GM19238 (cell line): ENCODE measurements around the gene PMF1.
"Not testable (repeated sequence)": the region's sequence is repeated elsewhere in the genome, so short reads cannot be mapped to it uniquely, and the experiment has no call there.

Experiments
- DNase-seq: peaks from one replicate; pipeline ENCODE4 v3.0.0; 2011; ENCODE audit warnings: low spot score; ENCODE audit not compliant: insufficient read length

Gene PMF1

DNA sequence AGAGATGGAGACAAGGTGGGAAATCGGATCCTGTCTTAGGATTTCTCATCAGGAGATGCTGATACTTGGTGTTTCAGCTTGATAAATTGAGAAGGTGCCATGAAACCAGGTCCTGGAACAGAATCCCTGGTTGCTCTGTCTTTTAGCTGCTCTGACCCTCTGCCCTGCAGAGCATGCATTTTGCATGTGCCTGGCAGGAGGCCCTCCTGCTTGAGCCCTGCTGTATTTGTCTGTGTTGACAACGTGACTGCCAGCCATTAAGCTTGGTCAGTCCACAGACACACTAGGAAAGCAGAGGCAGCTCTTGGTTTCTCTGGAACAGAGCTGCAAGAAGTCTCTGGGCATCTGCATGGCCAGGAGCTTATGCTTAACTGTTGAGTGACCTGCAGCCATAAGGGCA is 16.4 kb upstream of the PMF1 start:
- DNase-seq = no peak

DNA sequence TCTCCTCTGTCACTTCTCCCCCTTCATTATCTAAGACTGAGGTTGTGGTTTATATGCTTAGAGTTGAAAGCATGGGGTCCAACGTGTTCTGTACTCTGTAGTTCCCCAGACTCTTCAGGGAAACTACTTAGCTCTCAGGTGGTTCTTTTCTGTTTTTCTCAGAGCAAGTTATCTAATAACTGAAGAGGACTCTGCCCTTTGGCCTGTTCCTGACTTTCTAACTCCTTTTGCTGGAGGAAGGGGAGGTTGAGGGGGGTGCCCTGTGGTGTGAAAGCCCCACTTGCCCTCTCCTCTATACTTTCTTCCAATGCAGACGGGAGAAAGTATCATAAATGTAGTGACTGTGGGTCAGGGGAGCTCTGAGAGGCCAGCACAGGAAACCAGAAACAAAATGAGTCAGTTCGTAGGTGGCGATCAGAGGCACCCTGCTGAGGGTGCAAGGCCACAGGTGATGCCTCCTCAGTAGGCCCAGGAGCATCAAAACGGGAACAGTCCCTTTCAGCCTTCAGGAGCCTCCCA is 13.9 kb upstream of the PMF1 start:
- no peak for DNase-seq

DNA sequence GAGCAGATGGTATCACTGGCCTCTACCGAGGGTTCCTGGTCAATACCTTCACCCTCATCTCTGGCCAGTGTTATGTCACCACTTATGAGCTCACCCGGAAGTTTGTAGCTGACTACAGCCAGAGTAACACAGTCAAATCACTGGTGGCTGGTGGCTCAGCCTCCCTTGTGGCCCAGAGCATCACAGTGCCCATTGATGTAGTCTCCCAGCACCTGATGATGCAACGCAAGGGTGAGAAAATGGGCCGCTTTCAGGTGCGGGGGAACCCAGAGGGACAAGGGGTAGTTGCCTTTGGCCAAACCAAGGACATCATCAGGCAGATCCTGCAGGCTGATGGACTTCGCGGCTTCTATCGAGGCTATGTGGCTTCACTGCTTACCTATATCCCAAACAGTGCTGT is 12.8 kb upstream of the PMF1 start:
- DNase-seq = no peak

DNA sequence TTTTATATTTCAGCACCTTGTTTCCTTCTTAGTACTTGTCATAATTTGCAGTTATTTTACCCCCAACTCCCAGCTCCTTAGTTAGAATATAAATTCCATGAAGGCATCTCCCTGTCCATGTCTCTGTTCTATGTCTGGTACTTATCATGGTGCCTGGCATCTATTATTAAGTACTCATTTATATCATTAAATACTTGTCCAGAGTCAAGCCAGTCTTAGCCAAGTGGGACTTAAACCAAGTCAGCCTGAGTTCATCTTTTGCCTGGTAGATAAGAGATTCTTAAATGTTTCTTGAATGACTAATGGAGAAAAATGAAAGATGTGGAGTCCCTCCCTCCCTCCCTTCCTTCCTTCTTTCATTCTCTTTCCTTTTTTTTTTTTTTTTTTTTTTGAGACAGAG is 9.5 kb upstream of the PMF1 start:
- DNase-seq = no peak

DNA sequence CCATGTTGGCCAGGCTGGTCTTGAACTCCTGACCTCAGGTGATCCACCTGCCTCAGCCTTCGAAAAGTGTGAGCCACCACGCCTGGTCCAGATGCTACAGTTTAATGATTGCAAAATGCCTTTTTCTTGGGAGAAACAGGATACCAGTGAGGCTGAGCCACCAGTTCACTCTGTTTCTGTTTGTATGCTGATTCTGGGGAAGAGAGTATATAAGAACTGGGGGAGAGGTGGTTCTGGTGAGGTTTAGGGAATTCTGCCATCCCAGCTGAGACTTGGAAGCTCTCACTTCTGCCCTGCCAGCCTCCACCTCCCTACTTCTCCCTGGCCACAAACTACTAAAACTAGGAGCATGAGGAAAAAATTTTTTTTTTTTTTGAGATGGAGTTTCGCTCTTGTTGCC is 8.1 kb upstream of the PMF1 start:
- DNase-seq = no peak

DNA sequence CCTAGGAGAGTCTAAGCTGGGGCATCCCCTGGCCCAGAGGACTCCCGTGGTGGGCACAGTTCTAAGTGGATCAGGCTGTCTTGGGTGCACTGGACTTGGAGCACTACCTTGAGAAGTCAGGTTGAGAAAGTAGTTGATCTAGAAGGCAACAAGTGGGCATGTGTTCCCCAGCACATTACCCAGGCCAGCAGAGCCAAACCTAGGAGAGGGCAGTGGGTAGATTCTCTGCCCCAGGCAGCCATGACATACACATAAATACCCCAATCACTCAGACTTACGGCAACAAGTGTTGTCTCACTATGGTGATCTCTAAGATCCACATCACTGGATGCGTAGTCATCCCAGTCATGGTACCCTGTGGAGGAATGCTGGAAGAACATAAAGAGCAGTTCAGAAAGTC is 1.6 kb upstream of the PMF1 start:
- DNase-seq = no peak

DNA sequence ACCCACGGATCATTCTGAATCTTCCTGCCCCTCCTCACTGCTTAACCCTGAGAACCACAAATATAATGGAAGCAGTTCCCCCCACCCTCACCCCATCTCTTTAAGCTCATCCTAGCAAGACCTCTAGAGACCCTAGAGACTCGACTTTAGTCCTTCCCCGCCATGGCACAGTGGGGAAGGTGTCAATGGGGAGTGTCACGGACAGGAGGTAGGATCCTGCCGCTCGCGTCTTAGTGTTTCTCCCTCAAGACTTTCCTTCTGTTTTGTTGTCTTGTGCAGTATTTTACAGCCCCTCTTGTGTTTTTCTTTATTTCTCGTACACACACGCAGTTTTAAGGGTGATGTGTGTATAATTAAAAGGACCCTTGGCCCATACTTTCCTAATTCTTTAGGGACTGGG is 677 bp upstream of the PMF1 start:
- DNase-seq = no peak

DNA sequence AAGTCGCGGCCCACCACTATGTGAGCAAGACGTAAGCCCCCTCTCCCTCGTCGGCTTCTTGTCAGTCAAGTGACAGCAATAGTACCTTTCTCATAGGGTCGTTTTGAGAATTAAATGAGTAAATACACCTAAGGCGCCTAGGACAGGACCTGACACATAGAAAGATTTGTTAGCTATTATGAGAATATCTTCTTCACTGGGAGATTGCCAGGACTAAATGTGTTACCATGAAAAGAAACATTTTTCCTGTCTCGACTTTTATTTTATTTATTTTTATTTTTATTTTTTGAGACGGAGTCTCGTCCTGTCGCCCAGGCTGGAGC is 798 bp downstream of the PMF1 start:
- no peak for DNase-seq

DNA sequence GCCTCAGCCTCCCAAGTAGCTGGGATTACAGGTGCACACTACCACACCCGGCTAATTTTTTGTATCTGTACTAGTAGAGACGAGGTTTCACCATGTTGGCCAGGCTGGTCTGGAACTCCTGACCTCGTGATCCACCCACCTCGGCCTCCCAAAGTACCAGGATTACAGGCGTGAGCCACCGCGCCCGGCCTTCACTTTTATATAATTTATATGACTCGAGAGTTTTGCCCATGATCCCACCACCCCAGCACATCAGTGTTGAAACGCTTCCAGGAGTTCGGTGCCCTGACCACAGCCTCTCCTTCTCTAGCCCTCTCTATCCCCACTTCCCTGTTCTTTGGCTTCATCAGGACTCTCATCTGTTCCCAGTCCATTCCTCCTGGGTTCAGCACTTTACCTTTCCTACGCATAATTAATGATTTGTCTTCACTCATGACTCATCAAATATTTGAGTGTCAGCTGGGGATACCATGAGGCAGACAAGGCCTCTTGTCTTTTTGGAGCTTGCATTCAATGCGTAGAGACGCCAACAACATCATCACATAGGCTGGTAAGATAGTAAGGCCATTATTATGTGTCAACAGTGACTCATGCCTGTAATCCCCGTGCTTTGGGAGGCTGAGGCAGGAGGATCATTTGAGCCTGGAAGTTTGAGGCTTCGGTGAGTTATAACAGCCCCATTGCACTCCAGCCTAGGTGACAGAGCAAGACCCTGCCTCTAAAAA is 1.4 kb downstream of the PMF1 start:
- DNase-seq = no peak

DNA sequence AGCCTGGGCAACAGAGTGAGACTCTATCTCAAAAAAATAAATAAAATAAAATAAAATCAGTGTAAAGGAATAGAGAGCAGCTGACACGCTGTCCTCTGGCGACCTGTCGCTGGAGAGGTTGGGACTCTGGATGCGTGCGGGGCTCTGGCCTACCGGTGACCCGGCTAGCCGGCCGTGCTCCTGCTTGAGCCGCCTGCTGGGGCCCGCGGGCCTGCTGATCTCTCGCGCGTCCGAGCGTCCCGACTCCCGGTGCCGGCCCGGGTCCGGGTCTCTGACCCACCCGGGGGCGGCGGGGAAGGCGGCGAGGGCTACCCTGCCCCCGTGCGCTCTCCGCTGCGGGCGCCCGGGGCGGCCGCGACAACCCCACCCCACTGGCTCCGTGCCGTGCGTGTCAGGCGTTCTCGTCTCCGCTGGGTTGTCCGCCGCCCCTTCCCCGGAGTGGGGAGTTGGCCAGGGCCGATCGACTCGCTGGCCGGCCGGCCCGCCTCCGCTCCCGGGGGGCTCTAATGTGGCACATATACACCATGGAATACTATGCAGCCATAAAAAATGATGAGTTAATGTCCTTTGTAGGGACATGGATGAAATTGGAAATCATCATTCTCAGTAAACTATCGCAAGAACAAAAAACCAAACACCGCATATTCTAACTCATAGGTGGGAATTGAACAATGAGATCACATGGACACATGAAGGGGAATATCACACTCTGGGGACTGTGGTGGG is 3.7 kb downstream of the PMF1 start:
- not testable (repeated sequence) for DNase-seq

DNA sequence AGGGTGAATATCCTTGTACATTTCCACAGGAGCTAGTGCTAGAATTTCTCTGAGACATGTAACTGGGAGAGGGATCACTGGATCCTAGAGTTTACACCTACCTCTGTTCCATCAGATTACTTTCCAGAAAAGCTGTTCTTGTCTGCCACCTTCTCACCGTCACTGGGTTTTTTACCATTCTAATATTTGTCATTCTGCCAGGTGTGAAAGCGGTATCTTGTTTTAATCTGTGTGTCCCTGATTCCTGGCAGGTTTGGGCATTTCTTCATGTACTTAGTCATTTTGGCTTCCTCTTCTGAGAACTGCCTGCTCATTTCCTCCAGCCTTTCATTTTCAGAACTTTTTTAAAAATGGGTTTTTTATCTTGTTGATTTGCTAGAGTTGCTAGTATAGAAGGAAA is 5.1 kb downstream of the PMF1 start:
- peak; percentile 41 for DNase-seq

DNA sequence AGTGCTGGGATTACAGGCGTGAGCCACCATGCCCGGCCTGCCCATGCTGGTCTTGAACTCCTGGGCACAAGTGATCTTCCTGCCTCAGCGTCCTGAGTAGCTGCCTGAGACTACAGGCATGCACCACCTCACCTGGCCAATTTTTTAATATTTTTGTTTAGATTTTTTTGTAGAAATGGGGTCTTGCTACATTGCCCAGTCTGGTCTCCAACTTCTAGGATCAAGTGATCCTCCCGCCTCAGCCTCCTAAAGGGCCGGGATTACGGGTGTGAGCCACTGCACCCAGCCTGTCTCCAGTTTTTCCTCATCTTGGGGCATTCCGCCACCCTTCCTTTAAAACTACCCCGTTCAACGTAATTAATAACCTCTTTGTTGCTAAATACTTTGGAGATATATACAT is 7.4 kb downstream of the PMF1 start:
- no peak for DNase-seq

DNA sequence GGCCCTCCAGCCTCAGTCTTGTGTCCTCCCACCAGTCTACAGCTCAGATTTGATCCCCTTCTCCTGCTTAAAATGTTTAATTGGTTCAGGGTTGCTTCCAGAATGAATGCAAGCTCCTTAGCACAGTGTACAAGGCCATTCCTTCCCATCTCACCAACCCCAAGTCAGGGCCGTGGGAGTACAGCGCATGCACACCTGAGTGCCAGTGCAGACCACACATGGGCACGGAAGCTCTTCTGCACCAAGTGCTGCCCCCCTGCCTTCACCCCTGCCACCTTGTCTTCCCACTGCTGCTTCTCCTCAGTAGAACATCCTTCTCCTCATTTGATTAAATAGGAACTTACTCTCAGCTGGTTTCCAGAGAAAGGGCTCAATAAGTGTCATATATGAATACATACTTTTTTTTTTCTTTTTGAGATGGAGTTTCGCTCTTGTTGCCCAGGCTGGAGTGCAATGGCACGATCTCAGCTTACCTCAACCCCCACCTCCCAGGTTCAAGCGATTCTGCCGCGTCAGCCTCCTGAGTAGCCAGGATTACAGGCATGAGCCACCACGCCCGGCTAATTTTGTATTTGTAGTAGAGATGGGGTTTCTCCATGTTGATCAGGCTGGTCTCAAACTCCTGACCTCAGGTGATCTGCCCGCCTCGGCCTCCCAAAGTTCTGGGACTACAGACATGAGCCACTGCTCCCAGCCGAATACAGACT is 9.3 kb downstream of the PMF1 start:
- no peak for DNase-seq

DNA sequence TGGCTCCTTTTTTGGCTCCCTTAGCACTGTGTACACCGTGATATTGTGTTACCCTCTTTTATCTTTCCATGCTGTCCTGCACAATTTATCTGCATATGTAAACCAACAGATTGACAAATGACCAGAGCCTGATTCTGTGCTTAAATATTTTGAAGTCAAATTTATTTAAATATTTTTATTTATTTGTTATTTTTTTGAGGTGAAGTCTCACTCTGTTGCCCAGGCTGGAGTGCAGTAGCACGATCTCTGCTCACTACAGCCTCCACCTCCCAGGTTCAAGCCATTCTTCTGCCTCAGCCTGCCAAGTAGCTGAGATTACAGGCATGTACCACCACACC is 12.8 kb downstream of the PMF1 start:
- no peak for DNase-seq

DNA sequence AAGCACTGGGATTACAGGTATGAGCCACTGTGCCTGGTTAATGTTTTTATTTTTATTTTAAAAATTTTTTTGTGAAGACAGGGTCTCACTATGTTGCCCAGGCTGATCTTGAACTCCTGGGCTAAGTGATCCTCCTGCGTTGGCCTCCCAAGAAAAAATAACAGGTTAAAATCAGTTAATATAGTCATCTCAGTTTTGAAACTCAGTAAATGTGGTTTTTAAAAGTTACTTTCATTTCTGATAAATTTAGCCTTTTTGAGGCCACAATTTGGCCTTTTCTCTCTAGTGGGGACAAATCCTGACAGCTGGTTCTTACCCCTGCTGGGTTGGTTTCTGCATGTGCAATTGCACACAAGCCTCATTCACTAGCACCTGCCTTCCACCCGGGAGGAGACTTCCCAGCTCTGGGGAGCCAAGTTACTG is 13.3 kb downstream of the PMF1 start:
- peak; percentile 73 for DNase-seq

DNA sequence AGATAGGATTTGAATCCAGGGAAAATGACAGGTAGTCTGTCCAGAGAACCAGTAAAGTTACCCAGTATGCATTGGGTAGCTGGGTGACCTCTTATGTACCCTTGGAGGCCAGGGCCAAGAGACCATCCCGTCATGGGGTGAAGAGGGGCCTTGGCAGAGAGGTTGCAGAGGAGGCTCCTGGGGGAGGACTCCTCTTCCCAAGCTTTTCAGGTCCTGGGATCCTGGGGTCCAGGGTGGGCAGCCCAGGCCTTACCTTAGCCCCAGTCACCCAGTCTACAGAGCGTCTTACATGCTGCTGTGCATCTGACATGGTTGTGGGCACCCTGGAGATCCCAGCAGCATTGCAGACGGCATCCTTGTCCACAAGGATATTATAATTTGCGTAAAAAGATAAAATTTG is 14.0 kb downstream of the PMF1 start:
- no peak for DNase-seq

DNA sequence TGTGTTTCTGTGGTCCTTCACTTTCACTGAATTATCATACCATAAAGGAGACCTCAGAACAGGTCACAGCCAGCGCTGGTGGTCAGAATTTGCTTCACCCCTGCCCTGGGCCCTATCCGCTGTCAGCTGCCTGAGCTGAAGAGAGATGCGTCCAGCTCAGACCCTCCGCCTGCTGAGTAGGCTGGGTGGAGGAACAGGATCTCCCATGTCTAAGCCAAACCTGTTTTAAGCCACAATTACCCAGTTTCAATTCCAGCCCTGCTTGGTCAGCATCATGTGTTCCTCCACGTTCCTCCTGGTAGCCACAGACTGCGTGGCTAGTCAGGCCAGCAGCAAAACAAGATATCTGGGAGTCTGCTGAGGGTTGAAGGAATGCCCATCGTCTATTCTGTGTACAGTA is 15.7 kb downstream of the PMF1 start:
- no peak for DNase-seq

DNA sequence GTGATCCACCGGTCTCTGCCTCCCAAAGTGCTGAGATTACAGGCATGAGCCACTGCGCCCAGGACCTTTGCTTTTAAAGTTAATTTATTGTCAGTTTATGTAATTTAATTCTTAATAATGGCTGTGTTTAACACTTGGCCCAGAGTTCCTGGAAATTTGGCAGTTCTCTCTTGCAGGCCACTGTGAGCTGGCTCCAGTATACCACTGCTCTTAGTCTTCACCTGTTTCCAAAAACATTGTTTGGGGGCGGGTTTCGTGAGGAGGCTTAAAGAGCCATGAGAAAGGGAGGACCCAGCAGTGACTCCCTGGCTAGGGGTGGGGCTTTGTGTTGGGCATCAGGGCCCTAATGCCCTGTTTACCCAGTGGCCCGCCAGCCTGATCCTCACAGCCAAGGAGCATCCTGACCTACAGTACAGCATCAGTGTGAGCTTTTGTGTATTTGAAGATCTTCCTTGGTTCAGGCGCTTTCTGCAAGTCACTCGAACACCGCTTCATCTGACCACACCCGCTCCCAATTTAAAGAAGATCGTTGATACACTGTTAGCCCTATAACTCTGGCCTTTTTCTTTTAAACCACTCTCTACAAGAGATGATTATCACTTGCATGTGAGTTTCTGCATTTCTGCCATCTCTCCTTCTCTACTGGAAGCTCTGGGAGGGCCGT is 17.1 kb downstream of the PMF1 start:
- DNase-seq = no peak

DNA sequence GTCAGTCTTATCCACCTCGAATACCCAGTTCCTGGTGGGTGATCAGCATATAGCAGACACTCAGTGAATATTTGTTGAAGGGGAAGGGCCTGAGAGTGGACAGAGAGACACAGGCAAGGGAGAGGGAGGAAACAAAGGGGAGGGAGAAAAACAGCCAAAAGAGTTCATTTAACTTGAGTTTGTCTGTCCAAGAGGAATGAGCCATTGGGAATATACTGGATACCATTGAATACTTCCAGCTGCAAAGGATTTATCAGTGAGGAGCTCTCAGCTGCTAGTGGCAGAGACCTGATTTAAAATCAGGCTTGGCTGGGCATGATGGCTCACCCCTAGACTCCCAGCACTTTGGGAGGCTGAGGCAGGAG is 17.6 kb downstream of the PMF1 start:
- DNase-seq = no peak

DNA sequence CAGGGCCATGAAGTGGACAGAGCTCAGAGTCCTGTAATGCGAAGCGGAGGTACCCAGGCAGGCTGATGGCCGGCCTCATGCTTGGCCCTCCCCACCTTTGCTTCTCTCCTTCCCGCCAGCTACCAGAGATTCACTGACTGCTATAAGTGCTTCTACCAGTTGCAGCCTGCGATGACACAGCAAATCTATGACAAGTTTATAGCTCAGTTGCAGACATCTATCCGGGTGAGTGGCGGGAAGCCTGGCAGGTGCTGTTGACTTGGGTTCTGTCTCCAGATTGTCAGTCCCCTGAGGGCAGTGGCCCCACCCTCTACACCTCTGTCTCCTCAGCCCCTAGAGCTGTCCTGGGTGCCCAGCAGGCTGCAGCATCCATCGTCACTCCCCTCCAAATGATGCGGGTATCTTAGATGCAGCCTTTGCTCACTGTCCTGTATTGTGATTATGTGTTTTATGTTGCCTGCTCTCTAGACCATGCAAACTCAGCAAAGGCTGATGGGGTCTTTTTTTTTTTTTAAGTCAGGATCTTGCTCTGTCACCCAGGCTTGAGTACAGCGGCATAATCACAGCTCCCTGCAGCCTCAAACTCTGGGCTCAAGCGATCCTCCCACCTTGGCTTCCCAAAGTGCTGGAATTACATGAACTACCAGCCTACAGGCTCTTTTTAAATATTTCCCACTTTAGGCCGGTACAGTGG is 19.5 kb downstream of the PMF1 start:
- no peak for DNase-seq

DNA sequence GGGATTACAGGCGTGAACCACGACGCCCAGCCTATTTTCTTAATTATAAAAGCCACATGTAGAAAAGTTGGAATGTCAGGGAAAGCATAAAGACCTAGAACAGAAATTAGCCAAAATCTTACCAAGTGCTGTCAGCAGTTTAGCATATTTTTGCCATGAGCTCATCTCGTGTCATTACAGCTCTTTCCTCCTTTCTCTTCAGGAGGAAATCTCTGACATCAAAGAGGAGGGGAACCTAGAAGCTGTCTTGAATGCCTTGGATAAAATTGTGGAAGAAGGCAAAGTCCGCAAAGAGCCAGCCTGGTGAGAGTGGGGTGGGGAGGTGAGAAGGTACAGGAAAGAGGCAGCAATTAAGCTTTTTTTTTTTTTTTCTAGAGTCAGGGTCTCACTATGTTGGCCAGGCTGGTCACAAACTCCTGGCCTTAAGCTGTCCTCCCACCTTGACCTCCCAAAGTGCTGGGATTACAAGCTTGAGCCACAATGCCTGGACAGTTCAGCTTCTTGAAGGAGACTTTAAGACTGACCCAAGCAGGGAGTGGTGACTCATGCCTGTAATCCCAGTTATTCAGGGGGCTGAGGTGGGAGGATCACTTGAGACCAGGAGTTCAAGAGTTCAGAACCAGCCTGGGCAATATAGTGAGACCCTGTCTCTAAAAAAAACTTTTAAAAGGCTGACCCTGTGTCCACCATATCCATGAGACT is 20.8 kb downstream of the PMF1 start:
- no peak for DNase-seq
